WI38 (cell line): Measurements from ENCODE around the gene GRIN1.

Source experiments
- H3K4me3 ChIP-seq: 2 replicates; pipeline ENCODE4 v1.5.1; 2011; ENCODE audit warnings: low read depth, mild to moderate bottlenecking, control low read depth, low read length
- CTCF ChIP-seq: IDR thresholded peaks from 2 replicates; pipeline ENCODE4 v1.5.1; 2012; ENCODE audit warnings: low read depth, mild to moderate bottlenecking, control low read depth, low read length

Gene GRIN1

DNA sequence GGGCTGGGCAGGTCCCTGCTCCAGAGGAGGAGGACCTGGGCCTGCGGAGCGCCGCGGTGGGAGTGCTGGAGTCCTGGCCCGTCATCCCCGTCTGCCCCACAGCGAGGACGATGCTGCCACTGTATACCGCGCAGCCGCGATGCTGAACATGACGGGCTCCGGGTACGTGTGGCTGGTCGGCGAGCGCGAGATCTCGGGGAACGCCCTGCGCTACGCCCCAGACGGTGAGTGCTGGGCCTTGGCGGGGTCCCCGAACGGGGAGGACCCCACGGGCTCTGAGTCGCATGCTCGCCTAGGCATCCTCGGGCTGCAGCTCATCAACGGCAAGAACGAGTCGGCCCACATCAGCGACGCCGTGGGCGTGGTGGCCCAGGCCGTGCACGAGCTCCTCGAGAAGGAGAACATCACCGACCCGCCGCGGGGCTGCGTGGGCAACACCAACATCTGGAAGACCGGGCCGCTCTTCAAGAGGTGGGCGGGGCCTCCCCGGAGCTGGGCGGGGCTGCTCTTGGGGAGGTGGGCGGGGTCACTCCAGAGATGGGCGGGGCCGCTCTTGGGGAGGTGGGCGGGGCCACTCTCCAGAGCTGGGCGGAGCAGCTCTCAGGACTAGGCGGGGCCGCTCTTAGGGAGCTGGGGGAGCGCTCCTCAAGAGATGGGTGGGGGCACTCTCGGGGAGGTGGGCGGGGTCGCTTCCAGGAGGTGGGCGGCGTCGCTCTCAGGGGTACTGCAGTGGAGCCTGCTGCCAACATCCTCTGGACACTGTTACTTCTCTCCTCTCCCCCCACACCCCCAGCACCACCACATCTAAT lies 17.8 kb downstream of the GRIN1 start:
- H3K4me3 ChIP-seq = no peak overlapping the region
- TF ChIP-seq CTCF = no peak

DNA sequence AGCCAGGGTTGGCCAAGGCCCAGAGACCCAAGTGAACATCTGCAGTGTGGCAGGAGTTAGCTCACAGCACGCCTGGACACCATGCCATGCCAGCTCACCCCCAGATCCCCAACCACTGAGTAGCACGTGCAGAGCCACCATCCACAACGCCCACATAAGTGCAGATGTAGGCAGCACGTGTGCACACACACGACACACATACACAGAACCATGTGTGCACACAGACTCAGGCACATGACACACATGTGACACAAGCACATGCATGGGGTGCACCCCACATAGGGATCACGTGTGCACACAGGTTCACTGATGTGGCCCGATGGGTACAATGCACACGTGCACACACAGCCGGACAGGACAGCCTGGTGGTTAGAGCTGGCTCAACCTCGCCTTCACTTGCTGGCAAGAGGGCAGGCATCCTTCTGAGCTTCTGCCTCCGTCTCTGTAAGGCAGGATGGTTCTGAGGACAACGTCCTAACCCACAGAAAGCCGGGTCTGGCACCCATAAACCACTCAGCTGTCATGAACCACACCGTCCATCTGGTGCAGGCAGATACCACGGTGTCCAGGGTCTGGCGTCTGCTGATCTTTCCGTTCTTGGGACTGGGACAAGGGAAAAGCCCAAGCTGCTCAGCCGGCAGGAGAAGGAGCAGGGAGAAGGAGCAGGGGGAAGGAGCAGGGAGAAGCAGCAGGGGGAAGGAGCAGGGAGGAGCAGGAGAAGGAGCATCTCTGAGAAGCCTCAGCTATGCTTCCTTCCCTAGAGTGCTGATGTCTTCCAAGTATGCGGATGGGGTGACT lies 18.9 kb downstream of the GRIN1 start:
- TF ChIP-seq CTCF = no peak
- no peak overlapping the region for H3K4me3 ChIP-seq

DNA sequence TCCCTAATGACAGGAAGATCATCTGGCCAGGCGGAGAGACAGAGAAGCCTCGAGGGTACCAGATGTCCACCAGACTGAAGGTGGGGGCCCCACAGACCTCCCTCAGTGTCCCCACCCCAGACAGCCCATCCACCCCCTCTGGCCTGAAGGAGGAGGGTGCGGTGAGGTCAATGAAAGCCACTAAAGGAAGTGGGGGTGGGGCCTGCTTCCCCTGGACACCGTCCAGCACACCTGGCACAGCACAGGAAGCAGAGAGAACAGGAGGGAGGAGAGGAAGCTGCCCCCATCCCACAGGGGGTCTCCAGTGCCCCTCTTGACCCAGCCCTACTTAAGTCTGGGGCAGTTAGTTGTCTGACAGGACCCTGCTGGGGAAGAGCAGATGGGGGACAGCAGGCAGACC lies 19.7 kb downstream of the GRIN1 start:
- TF ChIP-seq CTCF = no peak
- H3K4me3 ChIP-seq = no peak overlapping the region

GRCh38 chr9:137159105-137160053 lies 20.4 kb downstream of the GRIN1 start:
- TF ChIP-seq CTCF = no peak
- no peak overlapping the region for H3K4me3 ChIP-seq

DNA sequence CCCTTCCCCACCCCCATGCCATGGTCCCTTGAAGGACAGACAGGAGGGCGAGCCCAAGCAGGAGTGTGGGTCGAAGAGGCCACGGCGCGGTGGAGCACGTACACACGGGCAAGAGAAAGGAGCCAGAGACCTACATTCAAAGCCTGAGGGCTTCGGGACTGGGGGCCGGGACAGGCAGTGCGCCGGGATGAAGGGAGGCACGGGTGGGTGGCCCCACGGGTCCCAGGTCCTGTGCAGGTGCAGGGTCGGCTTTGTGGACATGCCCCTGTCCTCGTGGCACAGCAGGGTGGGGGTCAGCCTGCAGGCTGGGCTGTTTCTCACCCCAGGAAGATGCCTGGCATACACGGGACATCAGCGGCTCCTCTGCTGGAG lies 21.1 kb downstream of the GRIN1 start:
- TF ChIP-seq CTCF = no peak
- H3K4me3 ChIP-seq = no peak overlapping the region

- no peak for TF ChIP-seq CTCF
Observed at GRCh38 chr9:137160716-137161557, 22.0 kb downstream of the GRIN1 start.

More at GRCh38 chr9:137160716-137161557, 22.0 kb downstream of the GRIN1 start:
- no peak overlapping the region for H3K4me3 ChIP-seq
